Measurements from ENCODE around the gene SART1.
A peak's percentile ranks its signal among the peaks of the same experiment; 100 is the strongest.
"Not testable (repeated sequence)": the region's sequence is repeated elsewhere in the genome, so short reads cannot be mapped to it uniquely, and the experiment has no call there.

The SART1 gene

GRCh38 chr11:66015454-66015881, 53.9 kb downstream of the SART1 start:
- DNase-seq (ENCODE audit: low read depth, low spot score), result no peak

GRCh38 chr11:66015936-66016792, 54.6 kb downstream of the SART1 start:
- no peak for DNase-seq (ENCODE audit: low read depth, low spot score)

GRCh38 chr11:66016793-66017177, 55.3 kb downstream of the SART1 start:
- no peak for DNase-seq (ENCODE audit: low read depth, low spot score)

- no peak for DNase-seq (ENCODE audit: low read depth, low spot score)
Observed at GRCh38 chr11:66017321-66017720, 55.8 kb downstream of the SART1 start.

- DNase-seq (ENCODE audit: low read depth, low spot score), result no peak
Observed at GRCh38 chr11:66020212-66020611, 58.7 kb downstream of the SART1 start.

GRCh38 chr11:66020618-66021357, 59.3 kb downstream of the SART1 start:
- DNase-seq (ENCODE audit: low read depth, low spot score), result no peak

GRCh38 chr11:66022401-66023185, 61.1 kb downstream of the SART1 start:
- peak; percentile 63 for DNase-seq (ENCODE audit: low read depth, low spot score)

- not testable (repeated sequence) for DNase-seq (ENCODE audit: low read depth, low spot score)
Observed at GRCh38 chr11:66023186-66023440, 61.6 kb downstream of the SART1 start.

GRCh38 chr11:66026017-66026529, 64.5 kb downstream of the SART1 start, which contains the start of gene CATSPER1:
Gene CATSPER1 (minus strand): TSS chr11:66026479. CDS start chr11:66026379, 100 bp downstream.
- no peak for DNase-seq (ENCODE audit: low read depth, low spot score)
